GM19035 (cell line): ENCODE data around the gene SELPLG.
"Not testable (repeated sequence)": the region's sequence is repeated elsewhere in the genome, so short reads cannot be mapped to it uniquely, and the experiment has no call there.

Source experiments
- ATAC-seq: cut with Tn5 transposase; IDR thresholded peaks from one replicate; pipeline ENCODE4 v1.9.1; 2021; ENCODE audit not compliant: unreplicated experiment

The SELPLG gene

DNA sequence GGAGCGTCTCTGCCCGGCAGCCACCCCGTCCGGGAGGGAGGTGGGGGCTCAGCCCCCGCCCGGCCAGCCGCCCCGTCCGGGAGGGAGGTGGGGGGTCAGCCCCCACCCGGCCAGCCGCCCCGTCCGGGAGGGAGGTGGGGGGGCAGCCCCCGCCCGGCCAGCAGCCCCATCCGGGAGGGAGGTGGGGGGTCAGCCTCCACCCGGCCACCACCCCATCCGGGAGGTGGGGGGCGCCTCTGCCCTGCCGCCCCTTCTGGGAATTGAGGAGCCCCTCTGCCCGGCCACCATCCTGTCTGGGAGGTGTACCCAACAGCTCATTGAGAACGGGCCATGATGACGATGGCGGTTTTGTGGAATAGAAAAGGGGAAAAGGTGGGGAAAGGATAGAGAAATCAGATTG lies 22.6 kb upstream of the SELPLG start:
- ATAC-seq, result not testable (repeated sequence)

DNA sequence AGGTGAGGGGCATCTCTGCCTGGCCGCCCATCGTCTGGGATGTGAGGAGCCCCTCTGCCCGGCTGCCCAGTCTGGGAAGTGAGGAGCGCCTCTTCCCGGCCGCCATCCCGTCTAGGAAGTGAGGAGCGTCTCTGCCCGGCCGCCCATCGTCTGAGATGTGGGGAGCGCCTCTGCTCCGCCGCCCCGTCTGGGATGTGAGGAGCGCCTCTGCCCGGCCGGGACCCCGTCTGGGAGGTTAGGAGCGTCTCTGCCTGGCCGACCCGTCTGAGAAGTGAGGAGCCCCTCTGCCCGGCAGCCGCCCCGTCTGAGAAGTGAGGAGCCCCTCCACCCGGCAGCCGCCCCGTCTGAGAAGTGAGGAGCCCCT lies 22.1 kb upstream of the SELPLG start:
- ATAC-seq, result not testable (repeated sequence)

DNA sequence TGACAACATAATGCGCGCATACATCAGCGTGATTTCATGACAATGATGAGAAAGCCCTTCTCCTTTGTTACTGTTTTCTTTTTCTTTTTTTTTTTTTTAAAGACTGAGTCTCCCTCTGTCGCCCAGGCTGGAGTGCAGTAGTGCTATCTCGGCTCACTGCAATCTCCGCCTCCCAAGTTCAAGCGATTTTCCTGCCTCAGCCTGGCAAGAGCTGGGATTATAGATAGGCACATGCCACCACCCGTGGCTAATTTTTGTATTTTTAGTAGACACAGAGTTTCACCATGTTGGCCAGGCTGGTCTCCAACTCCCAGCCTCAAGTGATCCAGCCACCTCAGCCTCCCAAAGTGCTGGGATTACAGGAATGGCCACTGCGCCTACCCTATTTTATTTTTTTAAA lies 20.9 kb upstream of the SELPLG start:
- not testable (repeated sequence) for ATAC-seq

DNA sequence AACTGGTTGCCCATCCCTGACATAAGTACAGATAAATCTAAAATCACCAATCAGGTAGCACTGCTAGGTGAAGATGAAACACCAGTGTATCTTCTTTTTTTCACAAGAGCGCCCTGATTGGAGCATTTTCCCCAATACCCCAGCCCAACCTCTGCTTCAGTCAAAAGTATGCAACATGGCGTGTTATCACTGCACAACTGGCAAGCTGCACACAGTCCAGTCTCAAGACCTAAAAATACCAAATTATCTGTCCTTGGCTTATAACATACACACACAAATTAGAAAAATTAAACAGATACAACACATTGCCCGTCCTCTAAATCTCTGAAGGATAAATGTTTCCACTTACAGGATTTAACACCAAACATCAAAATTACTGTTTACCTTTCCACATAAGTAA lies 20.2 kb upstream of the SELPLG start:
- ATAC-seq, result no peak

DNA sequence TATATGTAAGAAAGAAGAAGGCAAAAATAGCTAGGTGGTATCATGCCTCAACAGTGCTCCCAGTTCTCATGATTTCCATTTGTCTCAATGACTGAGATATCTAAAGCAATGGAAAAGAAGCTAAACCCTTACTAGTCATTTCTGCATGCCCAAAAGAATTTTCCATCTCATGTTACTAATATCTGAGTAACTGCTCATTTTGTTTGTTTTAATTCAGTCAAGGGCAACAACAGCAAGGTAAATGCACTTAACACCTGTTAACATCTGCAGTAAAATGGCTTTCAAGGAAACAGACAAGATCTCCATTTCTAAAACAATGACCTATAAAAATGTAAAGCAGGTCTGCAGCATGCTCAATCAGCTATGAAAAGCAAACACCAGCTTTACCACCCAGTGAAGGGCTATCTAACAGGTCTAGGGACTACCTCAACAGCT lies 19.4 kb upstream of the SELPLG start:
- no peak for ATAC-seq

DNA sequence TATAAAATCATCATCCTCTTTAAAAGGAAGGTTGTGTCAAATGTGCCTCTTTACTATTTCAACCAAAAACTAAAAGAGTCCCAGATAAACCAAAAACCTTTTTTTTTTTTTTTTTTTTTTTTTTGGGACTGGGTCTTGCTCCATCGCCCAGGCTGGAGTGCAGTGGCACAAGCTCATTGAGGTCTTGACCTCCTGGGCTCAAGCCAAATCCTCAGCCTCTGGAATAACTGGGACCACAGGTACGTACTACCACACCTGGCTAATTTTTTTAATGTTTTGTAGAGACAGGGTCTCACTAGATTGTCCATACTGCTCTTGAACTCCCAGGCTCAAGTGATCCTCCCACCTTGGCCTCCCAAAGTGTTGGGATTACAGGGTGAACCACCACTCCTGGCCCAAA lies 16.4 kb upstream of the SELPLG start:
- no peak for ATAC-seq

DNA sequence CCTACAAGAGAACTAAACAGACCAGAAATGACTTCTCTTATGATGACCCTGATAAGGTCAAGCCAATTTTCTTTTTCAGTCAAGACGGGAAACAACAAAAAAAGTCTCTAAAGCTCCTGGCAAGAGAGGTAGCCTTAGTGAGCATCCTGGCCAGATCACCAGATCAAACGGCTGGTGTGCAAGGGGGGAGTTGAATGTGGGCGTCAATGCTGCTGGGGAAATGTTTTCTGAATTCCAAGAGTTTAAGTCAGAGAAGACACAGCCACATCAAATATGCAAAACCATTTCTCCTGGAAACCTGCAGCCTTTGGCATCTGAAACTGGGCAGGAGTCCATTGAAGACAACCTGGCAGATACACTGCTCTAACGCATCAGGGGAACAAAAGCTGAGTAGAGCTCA lies 16.0 kb upstream of the SELPLG start:
- ATAC-seq, result no peak

DNA sequence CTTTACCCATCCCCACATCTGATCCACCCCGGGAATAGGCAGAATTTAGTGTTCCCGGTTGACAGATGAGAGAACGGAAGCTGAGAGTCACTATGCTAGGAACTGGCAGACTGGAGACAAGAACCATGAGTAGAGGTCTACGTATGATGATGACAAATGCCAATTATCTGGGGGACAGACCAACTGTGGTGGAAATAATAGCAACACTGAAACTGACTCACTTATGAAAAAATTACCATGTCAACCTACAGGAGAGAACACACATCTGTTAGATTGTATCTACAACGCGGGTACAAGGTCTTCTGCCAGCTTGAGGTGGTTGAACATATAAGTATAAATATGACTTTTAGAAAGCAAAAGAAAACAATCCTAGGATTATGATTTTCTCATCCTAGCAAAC lies 15.4 kb upstream of the SELPLG start:
- ATAC-seq, result no peak

DNA sequence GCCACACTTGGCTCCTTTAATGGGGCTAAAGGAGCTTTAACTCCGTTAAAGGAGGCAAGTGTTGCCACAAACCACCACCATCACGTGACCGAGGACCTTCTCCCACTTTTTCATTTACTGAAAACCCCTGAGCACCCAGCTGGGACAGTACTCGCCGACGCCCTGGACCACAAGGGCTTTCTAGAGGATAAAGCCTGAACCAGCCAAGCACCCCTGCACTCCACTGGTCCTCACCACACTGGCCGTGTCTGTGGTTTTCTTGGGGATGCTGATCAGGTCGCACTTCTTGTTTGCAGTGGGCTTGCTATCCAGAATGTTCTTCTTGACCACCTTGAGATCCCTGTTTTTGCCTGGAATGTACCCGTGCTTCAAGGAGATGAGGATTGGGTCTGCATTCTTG lies 14.7 kb upstream of the SELPLG start:
- no peak for ATAC-seq

DNA sequence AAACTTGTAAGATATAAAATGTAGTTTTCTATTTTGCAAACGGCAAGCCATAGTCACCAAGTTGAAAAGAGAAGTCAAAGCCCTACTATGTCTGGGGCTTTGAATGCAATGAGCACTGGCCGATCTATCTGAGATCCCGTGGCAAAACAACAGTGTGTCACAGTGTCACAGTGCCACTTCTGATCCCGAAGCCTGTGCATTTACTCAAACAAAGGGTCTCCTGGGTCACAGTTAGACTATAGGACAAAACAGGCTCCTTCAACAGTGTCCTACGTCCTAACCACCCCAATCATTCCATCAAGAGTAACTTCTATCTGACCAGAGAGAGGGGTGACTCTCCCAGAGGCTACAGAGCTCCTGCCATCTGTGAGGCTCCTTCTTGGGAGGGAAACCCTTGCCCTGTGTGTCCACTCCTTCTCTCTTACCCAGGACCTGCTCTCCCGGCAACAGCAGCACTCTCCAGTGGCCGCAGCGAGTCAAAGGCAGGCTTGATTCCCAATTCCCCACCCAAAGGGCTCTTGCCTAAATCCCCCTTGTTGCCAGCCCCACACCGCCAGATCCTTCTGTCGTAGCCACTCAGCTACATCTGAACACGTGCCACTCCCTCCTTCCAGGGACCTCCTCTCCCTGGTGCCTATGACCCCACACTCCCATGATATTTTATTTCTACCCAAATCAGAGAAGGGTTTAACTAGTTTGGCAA lies 14.0 kb upstream of the SELPLG start:
- no peak for ATAC-seq

DNA sequence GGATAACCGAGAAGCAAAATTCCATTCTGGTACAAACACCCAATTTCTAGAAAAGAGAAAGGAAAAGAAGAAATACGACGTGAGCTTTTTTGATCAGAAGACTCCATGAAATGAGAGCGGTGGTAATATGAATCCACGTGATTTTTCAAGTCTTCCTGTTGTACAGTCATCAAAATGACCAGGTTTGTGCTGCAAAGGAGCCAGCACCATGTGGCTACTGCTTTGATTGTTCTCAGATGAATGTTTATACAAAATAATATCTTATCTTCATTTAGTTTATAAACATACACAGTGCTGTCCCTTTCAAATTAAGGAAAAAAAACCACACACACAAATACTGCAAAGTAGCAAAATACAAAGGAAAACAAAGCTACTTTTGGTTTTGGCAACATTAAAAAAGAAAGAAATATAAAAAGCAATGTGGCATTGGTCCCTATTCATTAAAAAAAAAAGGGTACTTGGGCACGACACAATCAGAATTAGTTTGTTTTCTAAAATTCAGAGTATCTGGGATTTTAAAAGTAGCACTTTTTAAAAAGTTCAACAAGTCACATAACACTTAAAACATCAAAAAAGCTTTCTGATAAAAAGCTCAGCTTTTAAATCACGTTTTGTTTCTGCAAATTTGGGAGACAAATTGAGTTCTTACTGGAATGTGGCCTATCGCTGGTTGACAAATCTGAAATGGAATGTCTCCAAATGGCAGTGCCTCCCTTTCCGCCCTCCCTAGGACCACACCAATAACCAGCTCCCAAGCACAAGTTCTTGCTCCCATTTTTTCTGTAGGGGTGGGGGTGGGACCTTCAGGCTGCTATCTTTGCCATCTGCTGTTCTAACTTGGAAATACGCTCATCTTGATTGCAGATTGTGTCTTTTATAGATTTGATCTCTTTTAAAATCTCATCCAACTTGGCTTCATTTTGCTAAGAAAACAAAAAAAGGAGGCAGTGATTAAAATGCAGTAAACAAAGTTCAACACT lies 13.2 kb upstream of the SELPLG start:
- no peak for ATAC-seq

DNA sequence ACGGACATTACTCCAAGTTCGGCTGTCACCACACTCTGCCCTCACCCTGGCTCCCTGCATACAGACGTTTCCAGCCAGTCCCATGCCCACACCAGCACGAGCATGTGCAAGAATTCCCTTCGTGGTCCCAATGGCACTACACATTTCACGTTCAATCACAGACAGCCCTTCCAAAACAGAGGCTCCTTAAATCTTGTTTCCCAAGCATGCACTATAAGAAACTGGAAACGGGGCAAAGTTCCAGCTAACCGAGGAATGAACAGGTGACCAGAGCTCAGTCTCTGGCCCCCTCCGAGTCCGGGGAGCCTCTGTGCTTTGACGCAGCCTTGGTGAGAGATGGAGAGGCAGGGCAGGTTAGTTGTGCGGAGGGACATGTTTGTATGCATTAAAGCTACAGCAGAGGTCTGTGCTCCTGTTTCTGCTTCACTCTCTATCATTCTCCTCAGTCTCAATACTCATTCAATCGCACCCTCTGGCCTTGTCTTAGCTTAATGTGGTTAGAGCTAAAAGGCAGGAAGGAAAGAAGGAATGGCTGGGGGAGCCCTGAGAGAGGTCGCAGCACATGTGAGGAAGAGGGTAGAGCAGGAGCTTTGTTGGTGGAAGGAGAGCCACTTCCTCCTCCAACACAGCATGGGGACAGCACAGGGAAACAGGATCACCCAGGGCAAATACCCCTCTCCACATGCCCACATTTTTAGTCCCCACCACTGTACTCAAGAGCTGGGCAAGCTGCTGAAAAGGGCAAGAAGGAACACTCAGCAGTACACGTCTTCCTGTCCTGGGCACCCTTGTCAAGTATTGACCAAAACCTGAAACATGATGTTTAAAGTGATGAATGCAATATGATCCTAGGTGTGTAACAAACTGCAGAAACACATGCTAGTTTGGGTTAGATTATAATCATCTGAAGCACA lies 12.2 kb upstream of the SELPLG start:
- no peak for ATAC-seq

DNA sequence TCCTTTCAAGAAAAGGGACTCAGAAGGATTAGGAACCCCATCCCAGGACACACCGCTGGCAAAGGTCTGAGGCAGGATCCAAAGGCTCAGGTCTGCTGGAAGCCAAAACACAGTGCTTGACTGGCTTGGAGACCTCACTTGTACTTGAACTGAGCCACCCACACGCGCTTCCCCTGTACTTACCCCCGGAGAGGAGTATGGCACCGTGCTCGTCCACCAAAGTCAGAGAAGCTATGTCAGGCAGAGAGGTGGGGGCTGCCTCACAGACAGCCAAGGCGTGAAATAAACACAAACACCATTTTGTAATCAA lies 11.1 kb upstream of the SELPLG start:
- no peak for ATAC-seq

DNA sequence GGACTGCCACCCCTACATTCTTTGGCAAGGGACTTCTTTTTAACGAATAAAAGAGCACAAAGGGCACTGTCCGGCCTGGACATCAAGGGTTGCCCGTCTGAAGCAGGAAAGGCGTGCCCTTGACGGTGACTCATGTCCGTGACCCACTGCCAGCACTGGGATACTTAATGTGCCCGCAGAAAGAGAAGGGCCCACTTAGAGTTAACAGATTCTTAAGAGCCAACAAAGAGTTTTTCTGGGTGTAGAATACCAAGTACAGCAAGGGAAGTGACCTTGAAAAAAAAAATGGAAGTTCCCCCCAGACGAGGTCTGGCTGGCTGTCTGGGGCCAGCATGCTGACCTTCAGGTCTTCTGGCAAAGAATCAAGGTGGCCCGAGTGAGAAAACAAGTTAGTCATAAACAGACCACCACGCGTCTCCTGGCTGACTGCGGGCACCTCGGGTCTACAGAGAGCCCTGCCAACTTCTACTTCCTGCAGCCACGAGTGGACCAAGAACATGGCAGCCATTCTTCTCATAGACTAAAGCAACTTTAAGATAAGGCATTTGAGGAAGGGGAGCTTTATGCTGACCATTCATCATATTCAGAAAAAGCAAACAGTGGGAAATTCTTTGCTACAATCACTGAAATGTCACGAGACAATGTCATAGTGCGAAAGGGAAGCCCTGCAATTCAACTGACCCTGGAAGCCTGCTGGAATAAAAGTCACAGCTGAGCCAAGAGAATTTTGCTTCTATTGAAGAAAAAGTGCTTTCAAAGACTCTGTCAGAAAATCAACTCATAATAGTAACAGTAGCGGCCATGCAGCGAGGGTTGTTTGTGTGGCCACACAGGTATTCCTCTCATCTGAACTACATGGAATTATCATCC lies 10.5 kb upstream of the SELPLG start:
- no peak for ATAC-seq

DNA sequence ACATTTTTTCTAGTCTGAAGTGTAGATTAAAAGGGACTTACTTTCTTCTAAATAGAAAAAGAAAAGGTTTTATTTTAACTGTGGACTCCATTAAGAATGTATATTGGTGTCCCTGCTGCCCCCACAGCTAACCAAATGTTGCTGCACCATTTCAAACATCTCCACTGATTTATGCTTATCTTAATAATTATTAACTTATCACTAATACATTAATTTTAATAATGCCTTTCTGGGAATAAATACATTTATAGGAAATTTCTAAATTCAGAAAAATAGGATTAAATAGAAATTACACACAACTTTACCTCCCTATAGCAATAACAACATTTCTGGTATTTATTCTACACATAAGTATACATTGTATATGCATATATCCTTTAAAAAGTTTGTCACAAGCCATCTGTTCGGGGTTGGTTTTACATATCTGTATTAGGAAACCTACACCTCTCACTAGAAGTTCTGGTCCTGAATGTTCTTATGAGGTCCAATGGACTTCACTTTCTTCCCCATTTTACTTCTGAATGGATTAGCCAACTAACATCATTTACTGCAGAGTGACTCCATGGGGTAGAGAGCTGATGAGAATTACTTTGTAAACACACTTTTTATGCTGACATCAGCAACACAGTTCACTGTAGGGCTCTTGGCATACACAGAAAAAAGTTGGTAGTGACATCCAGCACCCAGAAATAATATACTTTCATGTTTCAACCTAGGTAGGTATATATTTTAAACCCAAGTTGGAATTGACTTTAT lies 9.4 kb upstream of the SELPLG start:
- no peak for ATAC-seq

DNA sequence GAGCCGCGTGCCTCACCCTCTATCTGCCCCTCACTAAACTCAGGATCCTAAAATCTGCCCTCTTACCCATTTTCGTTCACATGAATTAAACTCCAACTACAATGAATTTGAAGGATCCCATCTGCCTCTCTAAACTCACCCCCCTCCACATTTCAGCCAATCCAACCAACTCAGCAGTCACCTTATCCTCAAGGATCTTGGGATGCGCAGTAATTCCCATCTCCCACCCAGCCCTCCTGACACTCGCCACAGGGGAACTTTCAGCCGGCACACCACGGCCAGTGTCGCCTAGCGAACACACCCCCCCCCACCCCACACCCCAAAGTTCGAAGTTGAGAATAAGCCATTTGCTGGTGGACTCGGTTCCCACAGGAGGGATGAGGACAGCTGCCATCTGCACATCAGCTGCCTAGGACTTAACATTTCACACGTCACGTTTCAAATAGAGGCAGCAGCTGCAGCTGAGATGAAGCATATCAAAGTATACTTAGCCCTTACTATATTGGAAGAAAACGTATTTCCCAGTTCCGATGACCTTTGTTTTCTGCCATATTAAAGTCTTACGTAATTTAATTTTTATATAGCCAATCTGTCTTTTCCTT lies 8.7 kb upstream of the SELPLG start:
- ATAC-seq, result no peak

DNA sequence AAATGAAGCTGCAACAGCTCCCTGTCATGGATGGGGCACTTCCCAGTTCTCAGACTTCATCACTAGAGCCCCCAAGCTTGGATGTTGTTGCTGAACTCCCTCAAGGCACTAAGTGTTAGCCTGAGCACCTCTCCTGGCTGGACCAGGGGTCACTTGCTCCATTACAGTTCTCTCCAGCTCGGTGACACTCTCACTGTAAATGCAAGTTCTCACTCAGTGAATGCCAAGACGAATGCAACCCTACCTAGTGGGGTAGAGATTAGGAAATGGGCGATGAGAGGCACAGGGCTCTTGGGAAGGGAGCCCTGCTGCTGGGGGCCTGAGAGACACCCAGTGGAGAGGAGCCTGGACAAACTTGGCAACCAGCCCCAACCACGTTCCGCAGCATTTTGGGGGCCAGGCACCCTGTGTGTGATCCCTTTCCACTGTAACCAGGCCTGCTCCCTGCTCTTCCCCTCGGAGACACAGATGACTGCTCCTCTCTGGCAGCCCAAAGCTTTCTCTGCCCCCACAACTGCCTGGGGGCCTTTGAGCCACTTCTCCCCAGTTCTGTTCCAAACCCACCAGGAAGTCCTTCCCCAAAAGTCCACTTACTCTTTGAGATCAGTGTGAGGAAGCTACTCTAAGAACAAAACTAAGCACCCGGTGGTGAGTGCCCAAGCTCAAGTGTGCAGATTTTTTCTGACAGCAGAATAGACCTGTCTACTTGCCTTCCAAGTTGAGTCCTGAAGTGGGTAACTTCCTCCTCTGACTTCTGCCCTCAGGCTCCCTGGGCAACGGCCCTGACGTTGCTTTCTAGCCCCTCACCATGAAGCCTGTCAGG lies 8.0 kb upstream of the SELPLG start:
- no peak for ATAC-seq

DNA sequence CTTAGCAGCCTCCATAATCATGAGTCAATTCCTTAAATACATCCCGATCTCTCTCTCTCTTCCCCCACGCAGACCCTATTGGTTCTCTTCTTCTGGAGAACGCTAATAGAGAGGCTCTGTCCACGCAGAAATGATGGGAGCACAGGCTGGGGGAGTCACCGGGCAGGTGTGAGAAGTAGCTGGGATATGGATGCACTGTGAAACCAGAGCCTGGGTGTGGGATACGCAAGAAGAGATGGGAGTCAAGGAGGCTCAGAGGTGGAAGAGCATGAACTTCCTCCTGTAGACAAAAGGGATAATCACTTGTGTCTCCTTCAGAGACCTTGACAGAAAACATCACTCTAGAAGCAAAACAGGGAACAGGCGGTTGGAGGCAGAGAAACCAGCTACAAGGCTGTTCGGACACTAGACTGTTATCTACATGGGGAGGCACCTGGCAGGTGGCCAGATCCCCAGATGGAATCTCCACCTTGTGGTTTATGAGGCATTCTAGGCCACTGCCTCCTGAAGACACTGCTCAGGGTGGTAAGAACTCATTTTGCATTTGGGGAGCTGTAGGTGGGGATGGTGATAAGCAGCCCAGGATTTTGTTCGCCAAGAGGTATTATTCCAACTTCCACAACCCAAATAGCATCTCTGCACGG lies 7.2 kb upstream of the SELPLG start:
- no peak for ATAC-seq
